KG1 (cell line): ENCODE measurements around the gene TTC28.

Experiments used
- DNase-seq: peaks from one replicate; lab custom pipeline; 2025; lab: John Stamatoyannopoulos, UW

Gene TTC28

GRCh38 chr22:27961680-27962079, 718.0 kb downstream of the TTC28 start:
- DNase-seq = no peak

- no peak for DNase-seq
Measured at GRCh38 chr22:27961182-27961581, 718.5 kb downstream of the TTC28 start.

- no peak for DNase-seq
Measured at GRCh38 chr22:27959335-27960090, 720.1 kb downstream of the TTC28 start.

- no peak for DNase-seq
Measured at GRCh38 chr22:27952779-27953178, 726.9 kb downstream of the TTC28 start.

- no peak for DNase-seq
Measured at GRCh38 chr22:27952091-27952490, 727.5 kb downstream of the TTC28 start.

- no peak for DNase-seq
Measured at GRCh38 chr22:27949421-27949820, 730.2 kb downstream of the TTC28 start.

GRCh38 chr22:27948569-27948968, 731.1 kb downstream of the TTC28 start:
- DNase-seq = no peak

- DNase-seq = no peak
Measured at GRCh38 chr22:27947448-27947847, 732.2 kb downstream of the TTC28 start.

- no peak for DNase-seq
Measured at GRCh38 chr22:27941143-27941542, 738.5 kb downstream of the TTC28 start.

GRCh38 chr22:27937453-27937852, 742.2 kb downstream of the TTC28 start:
- DNase-seq = no peak

- DNase-seq = no peak
Measured at GRCh38 chr22:27935897-27936296, 743.7 kb downstream of the TTC28 start.

GRCh38 chr22:27934069-27934468, 745.6 kb downstream of the TTC28 start:
- no peak for DNase-seq

- DNase-seq = no peak
Measured at GRCh38 chr22:27933186-27933983, 746.3 kb downstream of the TTC28 start.

GRCh38 chr22:27930331-27931060, 749.1 kb downstream of the TTC28 start:
- DNase-seq = no peak
